WTC11 (cell line): ENCODE data around the gene NAT9.

Experiments
- E2F1 ChIP-seq: sonication (generic); formaldehyde crosslinking; IDR thresholded peaks from 2 replicates; pipeline ENCODE4 v1.8.0; 2022; ENCODE audit warnings: mild to moderate bottlenecking, missing genetic modification reagents
- IRF1 ChIP-seq: sonication (generic); formaldehyde crosslinking; IDR thresholded peaks from 2 replicates; pipeline ENCODE4 v1.8.0; 2023; ENCODE audit warnings: missing genetic modification reagents
- IRF2 ChIP-seq: sonication (generic); formaldehyde crosslinking; IDR thresholded peaks from 2 replicates; pipeline ENCODE4 v1.8.0; 2022; ENCODE audit warnings: low read depth, missing genetic modification reagents, borderline replicate concordance
- MLX ChIP-seq: sonication (generic); formaldehyde crosslinking; IDR thresholded peaks from 2 replicates; pipeline ENCODE4 v1.8.1; 2023; ENCODE audit warnings: mild to moderate bottlenecking, missing genetic modification reagents, moderate library complexity
- NR1H2 ChIP-seq: sonication (generic); formaldehyde crosslinking; IDR thresholded peaks from 2 replicates; pipeline ENCODE4 v1.9.0; 2021; ENCODE audit warnings: mild to moderate bottlenecking, moderate library complexity, missing genetic modification reagents
- RELA ChIP-seq: sonication (generic); formaldehyde crosslinking; IDR thresholded peaks from 2 replicates; pipeline ENCODE4 v1.8.1; 2022; ENCODE audit warnings: missing genetic modification reagents, mild to moderate bottlenecking, borderline replicate concordance
- ZNF263 ChIP-seq: sonication (generic); formaldehyde crosslinking; IDR thresholded peaks from 2 replicates; pipeline ENCODE4 v1.8.1; 2022; ENCODE audit warnings: low read depth, mild to moderate bottlenecking, moderate library complexity, missing genetic modification reagents
- TF ChIP-seq, protein P1 (sequence below): fragments of 200-600 bp; IDR thresholded peaks from 2 replicates; pipeline ENCODE4 v1.8.0; 2022; ENCODE audit warnings: antibody characterized with exemption
- TF ChIP-seq, protein P2 (sequence below): sonication (generic); formaldehyde crosslinking; IDR thresholded peaks from 2 replicates; pipeline ENCODE4 v1.8.0; 2022; ENCODE audit warnings: mild to moderate bottlenecking, missing genetic modification reagents

- TF ChIP-seq, protein P1, sequence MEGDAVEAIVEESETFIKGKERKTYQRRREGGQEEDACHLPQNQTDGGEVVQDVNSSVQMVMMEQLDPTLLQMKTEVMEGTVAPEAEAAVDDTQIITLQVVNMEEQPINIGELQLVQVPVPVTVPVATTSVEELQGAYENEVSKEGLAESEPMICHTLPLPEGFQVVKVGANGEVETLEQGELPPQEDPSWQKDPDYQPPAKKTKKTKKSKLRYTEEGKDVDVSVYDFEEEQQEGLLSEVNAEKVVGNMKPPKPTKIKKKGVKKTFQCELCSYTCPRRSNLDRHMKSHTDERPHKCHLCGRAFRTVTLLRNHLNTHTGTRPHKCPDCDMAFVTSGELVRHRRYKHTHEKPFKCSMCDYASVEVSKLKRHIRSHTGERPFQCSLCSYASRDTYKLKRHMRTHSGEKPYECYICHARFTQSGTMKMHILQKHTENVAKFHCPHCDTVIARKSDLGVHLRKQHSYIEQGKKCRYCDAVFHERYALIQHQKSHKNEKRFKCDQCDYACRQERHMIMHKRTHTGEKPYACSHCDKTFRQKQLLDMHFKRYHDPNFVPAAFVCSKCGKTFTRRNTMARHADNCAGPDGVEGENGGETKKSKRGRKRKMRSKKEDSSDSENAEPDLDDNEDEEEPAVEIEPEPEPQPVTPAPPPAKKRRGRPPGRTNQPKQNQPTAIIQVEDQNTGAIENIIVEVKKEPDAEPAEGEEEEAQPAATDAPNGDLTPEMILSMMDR, result no peak
- TF ChIP-seq RELA (CRISPR knock-in tag) (no peak), IRF1 (CRISPR knock-in tag) (no peak), MLX (no peak), IRF2 (CRISPR knock-in tag) (no peak), E2F1 (CRISPR knock-in tag) (no peak), ZNF263 (CRISPR knock-in tag) (no peak), NR1H2 (CRISPR knock-in tag) (no peak)
- TF ChIP-seq, protein P2, sequence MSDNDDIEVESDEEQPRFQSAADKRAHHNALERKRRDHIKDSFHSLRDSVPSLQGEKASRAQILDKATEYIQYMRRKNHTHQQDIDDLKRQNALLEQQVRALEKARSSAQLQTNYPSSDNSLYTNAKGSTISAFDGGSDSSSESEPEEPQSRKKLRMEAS (CRISPR knock-in tag), result no peak
Measured at GRCh38 chr17:74779948-74780400, 3.8 kb upstream of the NAT9 start.
